GM12874 (cell line): Measurements from ENCODE around the gene SPATA31E1.

Experiments used
- CTCF ChIP-seq: IDR thresholded peaks from 2 replicates; pipeline ENCODE4 v1.5.1; 2011; ENCODE audit warnings: low read depth, mild to moderate bottlenecking, control low read depth, low read length, moderate library complexity; ENCODE audit not compliant: insufficient read depth

SPATA31E1 gene

GRCh38 chr9:87882627-87883026 is at the start of gene SPATA31E1:
SPATA31E1 (plus strand) TSS chr9:87882877; CDS start chr9:87882892, 15 bp downstream.
- TF ChIP-seq CTCF, result no peak

GRCh38 chr9:87834357-87834756 is 48.3 kb upstream of the SPATA31E1 start:
- no peak for TF ChIP-seq CTCF

GRCh38 chr9:87836536-87836935 is 46.1 kb upstream of the SPATA31E1 start:
- no peak for TF ChIP-seq CTCF

GRCh38 chr9:87836951-87837705 is 45.5 kb upstream of the SPATA31E1 start:
- no peak for TF ChIP-seq CTCF

GRCh38 chr9:87840134-87840533 is 42.5 kb upstream of the SPATA31E1 start:
- TF ChIP-seq CTCF, result no peak

GRCh38 chr9:87842878-87843585 is 39.6 kb upstream of the SPATA31E1 start:
- no peak for TF ChIP-seq CTCF

GRCh38 chr9:87844506-87844905 is 38.2 kb upstream of the SPATA31E1 start:
- TF ChIP-seq CTCF, result no peak
